Nephron (organoid): Measurements from ENCODE around the gene C3.
A peak's percentile ranks its signal among the peaks of the same experiment; 100 is the strongest.

Experiments used
- H3K27ac Mint-ChIP-seq, 3 experiments: 2 replicates each; pipeline ENCODE4 v1.8.0; 2020; ENCODE audit warnings: mixed read lengths in 3 of 3, mild to moderate bottlenecking in 2 of 3, moderate library complexity in 1 of 3
- H3K27me3 Mint-ChIP-seq: 2 replicates; pipeline ENCODE4 v1.8.0; 2021; ENCODE audit warnings: low read depth, mild to moderate bottlenecking, moderate library complexity, mixed read lengths
- H3K36me3 Mint-ChIP-seq: 2 replicates; pipeline ENCODE4 v1.8.0; 2020; ENCODE audit warnings: low read depth, mixed read lengths
- H3K4me1 Mint-ChIP-seq: 2 replicates; pipeline ENCODE4 v1.8.0; 2020; ENCODE audit warnings: mixed read lengths
- H3K4me3 Mint-ChIP-seq, 3 experiments: 2 replicates each; pipeline ENCODE4 v1.8.0; 2020; ENCODE audit warnings: mild to moderate bottlenecking in 3 of 3, mixed read lengths in 3 of 3, moderate library complexity in 2 of 3
- H3K9me3 Mint-ChIP-seq: 2 replicates; pipeline ENCODE4 v1.8.0; 2020; ENCODE audit warnings: mixed read lengths
- TF ChIP-seq, protein P1 (sequence below), 3 experiments: fragments of 200-600 bp; sonication (generic); IDR thresholded peaks; one replicate each; pipeline ENCODE4 v1.5.0; 2021; ENCODE audit warnings: antibody characterized with exemption in 3 of 3; ENCODE audit not compliant: unreplicated experiment in 3 of 3

Gene C3

DNA sequence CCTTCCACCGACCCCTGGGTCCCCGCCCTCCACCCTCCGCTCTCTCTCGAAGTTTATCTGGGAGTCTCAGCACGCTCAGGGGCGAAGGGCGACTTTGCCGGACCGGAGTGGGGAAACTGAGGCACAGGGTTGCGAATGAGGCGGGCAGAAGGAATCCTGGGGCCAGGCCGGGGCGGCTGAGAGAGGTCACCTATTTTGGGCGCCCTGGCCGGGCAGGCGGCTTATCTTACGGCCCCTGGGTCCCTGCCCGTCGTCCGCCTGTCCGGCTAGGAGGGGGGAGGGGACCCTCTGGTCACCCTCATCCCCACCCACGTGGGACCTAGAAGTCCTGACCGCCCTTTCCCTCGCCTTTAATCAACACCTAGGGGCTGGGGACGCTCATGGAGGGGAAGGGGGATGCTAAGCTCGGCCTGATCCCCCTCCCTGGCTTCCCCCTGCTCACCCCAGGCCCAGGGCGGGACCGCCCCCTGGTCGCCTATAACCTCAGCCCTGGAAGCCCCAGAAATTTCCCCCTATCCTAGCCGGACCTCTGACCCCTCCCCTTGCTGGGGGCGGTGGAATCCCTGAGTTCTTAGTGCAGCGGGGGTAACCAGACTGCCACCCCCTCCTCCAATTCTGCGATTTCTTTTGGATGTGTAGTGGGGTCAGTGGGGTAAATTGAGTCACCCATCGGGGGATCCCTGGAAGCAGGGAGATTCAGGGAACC lies 19.6 kb upstream of the C3 start:
- no peaks in the 10 kb centered on the region for H3K9me3 Mint-ChIP-seq
- no peaks in the 10 kb centered on the region for H3K27me3 Mint-ChIP-seq
- TF ChIP-seq, protein P1, sequence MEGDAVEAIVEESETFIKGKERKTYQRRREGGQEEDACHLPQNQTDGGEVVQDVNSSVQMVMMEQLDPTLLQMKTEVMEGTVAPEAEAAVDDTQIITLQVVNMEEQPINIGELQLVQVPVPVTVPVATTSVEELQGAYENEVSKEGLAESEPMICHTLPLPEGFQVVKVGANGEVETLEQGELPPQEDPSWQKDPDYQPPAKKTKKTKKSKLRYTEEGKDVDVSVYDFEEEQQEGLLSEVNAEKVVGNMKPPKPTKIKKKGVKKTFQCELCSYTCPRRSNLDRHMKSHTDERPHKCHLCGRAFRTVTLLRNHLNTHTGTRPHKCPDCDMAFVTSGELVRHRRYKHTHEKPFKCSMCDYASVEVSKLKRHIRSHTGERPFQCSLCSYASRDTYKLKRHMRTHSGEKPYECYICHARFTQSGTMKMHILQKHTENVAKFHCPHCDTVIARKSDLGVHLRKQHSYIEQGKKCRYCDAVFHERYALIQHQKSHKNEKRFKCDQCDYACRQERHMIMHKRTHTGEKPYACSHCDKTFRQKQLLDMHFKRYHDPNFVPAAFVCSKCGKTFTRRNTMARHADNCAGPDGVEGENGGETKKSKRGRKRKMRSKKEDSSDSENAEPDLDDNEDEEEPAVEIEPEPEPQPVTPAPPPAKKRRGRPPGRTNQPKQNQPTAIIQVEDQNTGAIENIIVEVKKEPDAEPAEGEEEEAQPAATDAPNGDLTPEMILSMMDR (IDR thresholded peaks at IDR 0.05; ENCODE audit: unreplicated experiment in 3 of 3): no peak
- peaks cover 18% of the 10 kb centered on the region for H3K36me3 Mint-ChIP-seq
- peak overlapping the region; percentile 86 to 90 (median 90) for H3K4me3 Mint-ChIP-seq
- H3K4me1 Mint-ChIP-seq: peaks cover 67% of the 10 kb centered on the region
- no peak overlapping the region for H3K27ac Mint-ChIP-seq

DNA sequence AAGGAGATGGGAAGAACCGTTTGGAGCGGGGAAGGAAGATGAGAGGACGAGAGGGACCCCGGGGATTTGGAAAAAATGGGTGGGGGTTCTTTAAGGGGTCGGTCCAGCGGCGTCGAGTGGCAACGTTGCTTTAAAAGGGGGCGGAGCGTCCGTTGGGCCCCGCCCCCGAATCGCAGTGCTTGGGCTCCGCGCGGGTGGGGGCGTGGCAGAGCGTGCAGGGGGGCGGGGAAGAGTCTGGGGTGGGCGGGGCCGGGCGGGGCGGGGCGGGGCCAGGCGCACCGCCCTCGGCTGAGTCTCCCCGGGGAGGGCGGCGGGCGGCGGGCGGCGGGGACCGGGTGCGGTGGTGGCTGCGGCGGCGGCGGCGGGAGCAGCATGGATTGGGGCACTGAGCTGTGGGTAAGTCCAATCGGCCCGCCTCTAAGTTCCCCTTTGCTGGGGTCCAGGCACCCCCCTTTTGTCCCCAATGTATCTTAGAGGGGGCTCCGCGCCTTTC lies 19.0 kb upstream of the C3 start, which contains the start of gene TRIP10:
TSS of gene TRIP10 (plus strand) at position 291 of the 493 bp plus-strand sequence. CDS start at position 373, 82 bp downstream.
- H3K36me3 Mint-ChIP-seq: peaks cover 19% of the 10 kb centered on the region
- H3K4me1 Mint-ChIP-seq: peaks cover 61% of the 10 kb centered on the region
- TF ChIP-seq, protein P1 (IDR thresholded peaks at IDR 0.05; ENCODE audit: unreplicated experiment in 3 of 3): no peak
- H3K27ac Mint-ChIP-seq: peak within 1 kb of the TSS; percentile 90 to 98 (median 96)
- H3K4me3 Mint-ChIP-seq: peak within 1 kb of the TSS; percentile 93 to 99 (median 98)
- no peaks in the 10 kb centered on the region for H3K9me3 Mint-ChIP-seq
- no peaks in the 10 kb centered on the region for H3K27me3 Mint-ChIP-seq

DNA sequence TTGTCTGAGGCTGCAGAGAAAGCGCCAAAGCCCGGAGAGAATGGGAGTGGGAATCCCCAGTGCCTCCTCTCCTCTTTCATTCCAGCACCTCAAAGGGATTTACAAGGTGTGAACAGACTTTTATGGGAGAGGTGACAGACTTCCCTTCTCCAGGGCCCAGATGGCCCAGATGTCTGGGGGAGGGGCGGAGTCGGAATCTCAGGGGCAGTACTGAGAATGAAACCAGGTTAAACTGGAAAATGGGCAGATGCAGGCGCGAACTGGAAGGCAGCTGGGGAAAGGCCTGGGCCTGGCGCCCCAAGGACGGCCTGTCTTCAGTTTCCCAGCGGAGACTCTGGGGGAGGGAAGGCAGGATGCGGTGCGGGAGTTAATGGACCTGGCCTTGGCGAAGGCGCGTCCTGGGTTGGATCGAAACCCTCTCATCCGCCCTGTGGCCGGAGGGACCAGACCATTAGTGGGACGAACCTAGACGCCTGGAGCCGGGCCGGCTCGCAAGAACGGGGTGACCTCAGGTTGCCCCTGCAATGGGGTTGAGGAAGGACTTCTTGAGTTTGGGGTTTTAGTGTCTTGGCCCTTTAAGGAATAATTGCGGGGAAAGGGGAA lies 18.4 kb upstream of the C3 start:
- no peaks in the 10 kb centered on the region for H3K27me3 Mint-ChIP-seq
- H3K36me3 Mint-ChIP-seq: peaks cover 17% of the 10 kb centered on the region
- TF ChIP-seq, protein P1 (IDR thresholded peaks at IDR 0.05; ENCODE audit: unreplicated experiment in 3 of 3): peak in 1 of 3 experiments; percentile 13
- peaks cover 56% of the 10 kb centered on the region for H3K4me1 Mint-ChIP-seq
- peak overlapping the region; percentile 93 to 99 (median 98) for H3K4me3 Mint-ChIP-seq
- peak overlapping the region; percentile 90 to 98 (median 96) for H3K27ac Mint-ChIP-seq
- H3K9me3 Mint-ChIP-seq: no peaks in the 10 kb centered on the region

DNA sequence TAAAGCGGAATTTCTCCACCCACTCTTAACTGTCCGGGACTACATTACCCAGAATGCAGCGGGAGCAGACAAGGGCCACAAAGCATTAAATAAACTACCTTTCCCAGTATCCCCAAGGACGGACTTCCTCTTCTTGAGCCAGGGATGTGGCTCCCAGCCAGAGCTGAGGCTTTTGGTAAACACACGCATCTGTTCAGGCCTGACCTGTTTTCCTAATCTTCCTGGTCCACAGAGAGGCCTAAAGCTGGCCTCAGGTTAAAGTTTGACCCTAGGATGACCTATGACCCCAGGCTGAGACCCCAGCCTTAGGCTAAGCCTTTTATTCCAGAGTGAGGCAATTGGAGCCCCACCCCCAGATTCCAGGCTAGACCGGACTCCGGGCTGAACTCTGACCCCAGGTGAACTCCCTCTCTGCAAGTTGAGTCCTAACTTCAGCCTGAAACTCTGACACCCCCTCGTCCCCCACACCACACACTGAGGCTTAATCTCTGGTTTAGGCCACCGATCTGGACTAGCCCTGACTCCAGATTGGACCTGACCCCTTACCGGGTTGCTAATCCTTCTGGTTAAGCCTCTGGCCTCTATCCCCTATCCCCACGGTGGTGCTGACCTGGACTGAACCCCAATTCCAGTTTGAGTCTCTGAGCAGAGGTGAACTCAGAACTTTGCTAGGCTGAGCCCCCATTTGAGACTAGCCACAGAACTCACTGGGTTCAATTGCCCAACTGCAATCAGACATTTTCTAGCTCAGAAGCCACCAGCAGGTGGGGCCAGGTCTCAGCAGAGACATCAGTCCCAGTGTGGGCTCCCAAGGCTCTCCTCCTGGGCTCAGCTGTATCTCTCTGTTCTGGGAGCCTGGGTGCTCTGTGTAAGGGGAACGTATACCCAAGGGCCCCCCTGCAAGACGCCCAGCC lies 17.7 kb upstream of the C3 start:
- Mint-ChIP-seq H3K36me3 (peaks cover 12% of the 10 kb centered on the region), H3K27me3 (no peaks in the 10 kb centered on the region), H3K9me3 (no peaks in the 10 kb centered on the region), H3K4me1 (peaks cover 48% of the 10 kb centered on the region), H3K4me3 (peak overlapping the region; percentile 93 to 99 (median 98)), H3K27ac (peak overlapping the region; percentile 90 to 98 (median 96))
- TF ChIP-seq, protein P1 (IDR thresholded peaks at IDR 0.05; ENCODE audit: unreplicated experiment in 3 of 3): peak; percentile 57 to 68 (median 62)

DNA sequence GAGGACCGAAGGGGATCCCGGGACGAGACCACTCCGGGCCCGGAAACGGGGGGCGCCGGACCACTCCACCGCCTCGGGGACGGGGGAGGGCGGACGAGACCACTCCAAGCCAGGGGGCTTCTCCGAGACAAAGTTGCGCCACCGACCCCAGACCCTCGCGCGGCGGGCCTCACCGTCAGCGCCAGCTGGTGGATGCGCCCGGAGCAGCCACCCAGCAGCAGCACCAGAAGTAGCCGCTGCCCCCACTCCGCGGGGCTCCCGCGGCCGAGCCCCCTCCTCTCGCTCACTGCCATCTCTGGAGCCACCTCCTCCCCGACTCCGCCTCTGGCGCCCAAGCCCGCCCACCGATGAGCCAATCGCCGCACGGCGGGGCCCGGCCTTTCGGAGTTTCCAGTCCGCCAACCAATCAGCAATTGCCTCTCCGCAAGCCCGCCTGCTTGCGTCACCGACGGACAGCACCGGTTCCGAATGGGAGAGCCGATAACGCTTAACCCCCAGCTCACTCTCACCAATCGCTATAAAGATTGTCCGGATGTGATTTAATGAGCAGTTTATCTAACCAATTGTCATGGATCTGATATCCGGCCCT lies 16.9 kb upstream of the C3 start, which contains the start of gene GPR108:
TSS of gene GPR108 (minus strand) at position 297 of the 589 bp plus-strand sequence. CDS start at position 293, 4 bp downstream.
- Mint-ChIP-seq H3K27me3 (no peaks in the 10 kb centered on the region), H3K4me1 (peaks cover 41% of the 10 kb centered on the region), H3K27ac (peak within 1 kb of the TSS; percentile 90 to 99 (median 98)), H3K4me3 (peak within 1 kb of the TSS; percentile 98 to 99 (median 99)), H3K36me3 (peaks cover 12% of the 10 kb centered on the region), H3K9me3 (no peaks in the 10 kb centered on the region)
- TF ChIP-seq, protein P1 (IDR thresholded peaks at IDR 0.05; ENCODE audit: unreplicated experiment in 3 of 3): no peak
